GM19395 (cell line): ENCODE data around the gene P2RY13.

Source experiments
- ATAC-seq: cut with Tn5 transposase; IDR thresholded peaks from one replicate; pipeline ENCODE4 v1.9.1; 2021; ENCODE audit warnings: mild to moderate bottlenecking, moderate library complexity; ENCODE audit not compliant: unreplicated experiment

The P2RY13 gene

GRCh38 chr3:151329363-151329762, at the start of gene P2RY13:
Gene P2RY13, minus strand, starts transcription at chr3:151329549. Its CDS starts 21 bp downstream, at chr3:151329528.
- no peak for ATAC-seq

- peak; percentile 66 for ATAC-seq
These were observed 48.5 kb upstream of the P2RY13 start for GRCh38 chr3:151377768-151378385.

GRCh38 chr3:151372063-151372820, 42.9 kb upstream of the P2RY13 start:
- no peak for ATAC-seq

- no peak for ATAC-seq
These were observed 42.2 kb upstream of the P2RY13 start for GRCh38 chr3:151371526-151371925.

DNA sequence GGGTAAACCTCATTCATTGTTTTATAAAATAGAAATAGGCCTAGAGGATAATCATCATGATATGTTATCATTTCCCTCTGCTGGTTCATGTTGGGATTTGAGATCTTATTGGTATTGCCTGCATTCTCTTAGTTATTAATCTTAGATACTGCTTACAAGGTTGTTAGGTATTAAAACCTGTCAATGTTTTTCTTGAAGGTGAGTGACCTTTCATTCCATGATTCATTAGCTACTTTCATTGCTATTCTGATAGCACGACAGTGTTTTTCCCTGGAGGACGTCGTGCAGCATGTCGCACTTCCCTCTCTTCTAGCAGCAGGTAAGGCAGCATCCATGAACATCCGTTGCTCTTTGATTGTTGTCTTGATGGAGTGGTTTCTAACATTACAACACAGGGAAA, 38.1 kb upstream of the P2RY13 start:
- ATAC-seq: no peak

- no peak for ATAC-seq
These were observed 37.6 kb upstream of the P2RY13 start for GRCh38 chr3:151366993-151367392.

GRCh38 chr3:151362751-151363174, 33.4 kb upstream of the P2RY13 start:
- ATAC-seq: no peak

GRCh38 chr3:151357463-151357850, 28.1 kb upstream of the P2RY13 start:
- ATAC-seq: no peak

- no peak for ATAC-seq
These were observed 27.6 kb upstream of the P2RY13 start for GRCh38 chr3:151356794-151357462.

DNA sequence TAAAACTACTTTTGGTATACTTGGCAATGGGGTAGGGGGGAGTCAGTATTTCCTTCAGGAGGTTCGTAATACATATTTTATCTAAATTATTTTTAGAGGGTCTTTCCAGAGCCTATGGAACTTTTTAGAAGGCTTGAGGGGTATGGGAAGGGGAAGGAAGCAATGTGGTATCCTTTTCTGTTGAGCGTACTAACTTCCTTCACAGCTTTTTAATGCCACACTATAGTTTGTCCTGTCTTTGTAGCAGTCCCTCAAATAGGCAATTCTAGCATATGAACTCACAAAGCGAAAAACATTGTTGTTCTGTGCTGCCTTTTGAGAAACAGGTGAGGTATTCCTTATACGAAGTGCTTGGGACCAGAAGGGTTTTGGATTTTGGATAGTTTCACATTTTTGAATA, 22.3 kb upstream of the P2RY13 start:
- peak; percentile 29 for ATAC-seq

DNA sequence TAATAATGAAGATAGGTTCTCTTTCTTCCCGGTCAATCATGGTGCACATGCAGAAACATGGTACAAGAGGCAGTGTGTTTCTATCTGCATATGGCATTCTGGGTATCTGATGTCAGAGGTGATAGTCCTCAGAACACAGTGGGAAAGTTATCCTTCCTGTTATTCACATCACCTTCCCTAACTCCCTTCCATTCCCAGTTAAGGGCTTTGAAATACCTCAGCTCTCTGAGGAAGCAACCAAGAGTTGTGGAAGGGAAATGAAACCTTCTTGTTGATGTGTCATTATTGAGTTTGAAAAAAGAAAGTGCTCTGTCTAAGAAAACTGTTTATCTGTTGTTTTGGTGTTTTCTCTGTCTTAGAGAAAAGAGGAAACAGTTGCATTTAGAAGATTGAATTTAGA, 21.9 kb upstream of the P2RY13 start:
- peak; percentile 94 for ATAC-seq

- ATAC-seq: no peak
These were observed 21.3 kb upstream of the P2RY13 start for GRCh38 chr3:151350656-151351055.

DNA sequence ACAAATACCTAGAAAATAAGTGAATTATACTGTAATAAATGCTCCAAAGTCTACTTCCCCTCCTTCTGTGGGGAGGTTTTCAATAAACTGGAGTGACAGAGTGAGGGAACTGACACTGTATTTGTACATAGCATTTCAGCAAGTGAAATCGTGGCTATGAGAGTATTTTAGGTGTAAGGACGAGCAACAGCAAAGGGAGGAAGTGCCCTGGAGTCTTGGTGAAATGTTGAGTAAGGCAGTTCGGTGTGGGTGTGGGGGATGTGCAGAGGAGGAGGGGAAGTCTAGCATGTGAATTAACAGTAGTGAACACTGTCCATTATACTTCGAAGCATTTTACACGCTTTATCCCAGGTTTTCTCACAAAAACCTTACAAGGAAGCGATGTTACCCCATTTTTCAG, 18.1 kb upstream of the P2RY13 start:
- ATAC-seq: no peak

GRCh38 chr3:151346292-151346691, 16.9 kb upstream of the P2RY13 start:
- no peak for ATAC-seq

DNA sequence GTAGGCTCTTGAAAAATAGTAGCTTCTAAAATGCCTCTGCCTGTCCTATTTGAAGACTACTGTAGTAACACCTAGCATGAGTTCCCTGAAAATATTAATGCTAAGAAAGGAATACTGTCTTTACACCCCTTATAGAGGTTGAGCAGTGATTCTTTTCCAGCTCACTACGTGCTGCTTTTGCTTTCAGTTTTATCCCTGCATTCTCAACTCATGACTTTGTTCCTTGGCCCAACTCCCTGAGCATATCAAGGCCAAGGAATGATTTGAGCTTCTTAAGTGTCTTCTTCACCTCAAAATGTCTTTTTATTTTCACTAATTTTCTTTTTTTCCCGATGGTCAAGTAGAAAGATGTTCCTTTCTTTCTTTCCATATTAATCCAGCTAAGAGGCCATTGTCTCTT, 16.5 kb upstream of the P2RY13 start:
- no peak for ATAC-seq

GRCh38 chr3:151331696-151332095, 2.3 kb upstream of the P2RY13 start:
- no peak for ATAC-seq

DNA sequence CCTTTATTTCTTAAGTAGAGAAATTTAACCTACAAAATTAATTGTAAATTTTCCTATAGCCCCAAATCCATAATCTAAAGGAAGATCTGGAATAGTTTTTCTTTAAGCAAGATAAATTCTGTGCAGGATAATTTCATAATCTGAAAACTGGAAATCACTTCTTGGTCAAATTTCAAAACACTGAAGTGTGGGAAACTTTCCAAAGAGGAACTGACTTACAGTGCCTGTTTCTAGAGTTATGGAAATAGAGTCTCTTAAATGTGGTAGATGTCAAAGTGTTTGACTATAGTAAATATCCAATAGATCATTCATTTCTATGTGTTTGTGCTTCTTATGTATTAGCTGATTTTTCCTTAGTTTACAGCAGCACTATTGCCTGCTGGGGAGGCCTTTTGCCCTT, 1.6 kb upstream of the P2RY13 start:
- ATAC-seq: no peak

DNA sequence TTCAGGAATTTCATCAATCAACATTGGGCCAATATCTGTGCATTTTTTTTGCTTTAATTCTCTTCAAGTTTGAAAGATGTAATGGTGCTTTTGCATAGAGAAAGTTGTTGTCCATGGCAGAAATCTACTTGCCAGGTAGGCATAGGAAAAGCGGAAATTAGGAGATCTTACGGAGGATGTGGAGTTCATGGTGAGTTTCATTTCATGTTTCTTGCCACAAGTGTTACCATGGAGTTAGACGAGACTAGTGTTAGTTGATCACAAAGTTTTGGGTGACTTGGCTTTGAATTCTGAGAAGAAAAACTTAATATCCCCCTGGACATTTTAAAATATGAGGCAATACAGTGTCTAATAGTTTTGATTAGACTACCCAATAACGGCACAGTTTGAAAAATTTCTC, 1.0 kb upstream of the P2RY13 start:
- no peak for ATAC-seq

DNA sequence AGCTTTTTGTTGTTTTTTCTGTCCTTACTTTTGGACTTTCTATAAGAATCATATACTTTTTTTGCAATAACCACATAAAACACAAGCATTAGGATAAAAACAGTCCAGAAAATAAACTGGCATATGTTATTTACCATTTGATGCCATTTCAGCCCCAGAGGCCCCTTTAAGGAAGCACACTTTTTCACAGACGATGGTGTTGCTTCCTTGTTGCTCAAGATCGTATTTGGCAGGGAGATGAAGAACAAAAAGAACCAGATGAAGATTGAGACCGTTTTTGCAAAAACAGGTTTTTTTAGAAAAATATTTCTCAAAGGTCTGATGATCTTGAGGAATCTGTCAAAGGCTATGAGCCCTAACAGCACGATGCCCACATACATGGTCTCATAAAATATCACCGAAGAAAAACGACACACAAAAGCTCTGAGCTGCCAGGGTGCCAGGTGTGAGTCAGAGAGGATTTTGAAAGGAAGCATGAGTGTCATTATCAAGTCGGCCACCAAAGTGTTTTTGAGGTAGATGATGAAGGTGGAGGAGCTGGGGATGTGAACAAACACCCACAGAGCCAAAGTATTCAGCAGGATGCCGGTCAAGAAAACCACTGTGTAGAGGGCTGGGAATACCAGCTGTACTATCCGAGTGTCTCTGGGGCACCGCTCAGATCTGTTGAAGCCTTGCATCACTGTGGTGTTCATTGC, 902 bp downstream of the P2RY13 start:
- no peak for ATAC-seq

DNA sequence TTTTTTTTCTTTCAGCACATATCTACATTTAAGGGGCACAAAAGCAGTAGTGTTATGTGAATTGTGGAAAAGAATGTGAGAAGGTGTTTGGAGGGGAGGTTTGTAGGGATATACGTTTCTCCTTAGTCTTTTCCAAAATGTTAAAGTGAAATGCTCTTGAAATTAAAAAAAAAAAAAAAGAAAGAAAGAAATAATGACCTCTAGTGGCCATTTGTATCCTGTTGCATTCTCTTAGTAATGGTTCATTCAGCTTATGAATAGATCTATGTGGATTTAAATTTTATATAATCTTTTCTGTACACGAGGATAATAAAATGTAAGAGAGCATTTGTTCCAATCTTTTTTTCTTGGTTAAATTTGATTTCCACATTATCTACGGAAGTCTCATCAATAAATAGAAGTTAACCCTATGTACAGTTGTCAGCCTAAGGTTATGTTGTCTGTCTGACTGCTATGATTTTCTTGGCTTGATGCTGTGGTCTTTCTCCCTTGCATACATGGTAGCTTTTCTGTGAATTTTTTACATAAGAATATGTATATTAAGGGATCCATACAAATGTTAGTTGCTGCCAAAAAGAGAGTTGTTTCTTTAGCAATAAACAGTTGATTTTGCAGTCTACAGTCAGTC, 1.7 kb downstream of the P2RY13 start:
- no peak for ATAC-seq

DNA sequence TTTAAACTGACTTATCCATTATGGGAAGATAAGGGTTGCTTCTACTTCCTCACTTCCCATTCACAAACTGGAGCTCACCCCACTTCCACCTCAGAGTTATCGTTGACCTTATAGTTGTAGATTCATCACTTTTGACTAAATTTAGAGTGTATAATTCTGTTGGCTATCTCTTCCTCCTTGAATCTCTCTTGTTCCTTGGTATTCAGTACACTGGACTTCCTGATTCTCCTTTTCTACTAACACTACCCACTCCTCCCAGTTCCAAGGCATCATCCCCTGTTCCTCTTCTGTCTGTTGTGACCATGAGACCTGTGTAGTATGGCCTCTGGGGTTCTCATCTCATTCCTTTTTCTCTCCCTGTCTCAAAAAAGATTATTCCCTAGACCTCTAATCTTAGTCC, 6.8 kb downstream of the P2RY13 start:
- no peak for ATAC-seq
